Hepatocyte (in vitro differentiated cells): ENCODE results near the gene APOO. TPM values are rescaled to one million over a fixed set of nuclear protein-coding genes. Genes with fewer than 3 reads are reported as not detected.

Experiments used
- DNase-seq: peaks from one replicate; pipeline ENCODE4 v3.0.0-alpha.2; 2016; ENCODE audit warnings: low spot score
- H2AFZ ChIP-seq: fragments of 200-600 bp; sonication (generic); 2 replicates; pipeline ENCODE4 v1.6.0; 2016; ENCODE audit warnings: antibody characterized with exemption, mild to moderate bottlenecking
- H3K27ac ChIP-seq: fragments of 200-600 bp; sonication (generic); 2 replicates; pipeline ENCODE4 v1.5.1; 2016; ENCODE audit warnings: mild to moderate bottlenecking
- H3K27me3 ChIP-seq: fragments of 200-600 bp; sonication (generic); 2 replicates; pipeline ENCODE4 v1.6.1; 2016
- H3K36me3 ChIP-seq: fragments of 200-600 bp; sonication (generic); replicated peaks from 2 replicates; pipeline ENCODE4 v1.5.1; 2016; ENCODE audit warnings: low read depth; ENCODE audit not compliant: insufficient read depth
- H3K4me1 ChIP-seq: fragments of 200-600 bp; sonication (generic); 2 replicates; pipeline ENCODE4 v1.5.1; 2016; ENCODE audit warnings: mild to moderate bottlenecking, moderate library complexity; ENCODE audit not compliant: insufficient read depth
- H3K4me2 ChIP-seq: fragments of 200-600 bp; sonication (generic); 2 replicates; pipeline ENCODE4 v1.6.0; 2016
- H3K4me3 ChIP-seq: fragments of 200-600 bp; sonication (generic); 2 replicates; pipeline ENCODE4 v1.5.1; 2016; ENCODE audit warnings: mild to moderate bottlenecking
- H3K79me2 ChIP-seq: fragments of 200-600 bp; sonication (generic); 2 replicates; pipeline ENCODE4 v1.6.0; 2017; ENCODE audit warnings: mild to moderate bottlenecking
- H3K9me2 ChIP-seq: fragments of 200-600 bp; sonication (generic); replicated peaks from 2 replicates; pipeline ENCODE4 v1.6.0; 2017; ENCODE audit warnings: mild to moderate bottlenecking; ENCODE audit not compliant: insufficient read depth
- H3K9me3 ChIP-seq: fragments of 200-600 bp; sonication (generic); 2 replicates; pipeline ENCODE4 v1.5.1; 2016; ENCODE audit warnings: low read depth, mild to moderate bottlenecking
- H4K20me1 ChIP-seq: fragments of 200-600 bp; sonication (generic); 2 replicates; pipeline ENCODE4 v1.6.0; 2016; ENCODE audit warnings: mild to moderate bottlenecking; ENCODE audit not compliant: insufficient read depth, poor library complexity, severe bottlenecking
- CTCF ChIP-seq: fragments of 200-600 bp; sonication (generic); IDR thresholded peaks from 2 replicates; pipeline ENCODE4 v1.5.1; 2016; ENCODE audit warnings: antibody characterized with exemption, mild to moderate bottlenecking; ENCODE audit not compliant: poor library complexity
- EZH2 ChIP-seq: fragments of 200-600 bp; sonication (generic); IDR thresholded peaks from 2 replicates; pipeline ENCODE4 v1.6.1; 2016; ENCODE audit warnings: antibody characterized with exemption, mild to moderate bottlenecking, borderline replicate concordance
- EZH2phosphoT487 ChIP-seq: fragments of 200-600 bp; sonication (generic); IDR thresholded peaks from one replicate; pipeline ENCODE4 v1.6.1; 2018; ENCODE audit warnings: antibody characterized with exemption, mild to moderate bottlenecking, low read depth, moderate library complexity; ENCODE audit not compliant: unreplicated experiment, severe bottlenecking
- WGBS: methylation state at CpG from one replicate; pipeline ENCODE4 v1.1.6; 2016; ENCODE audit warnings: low lambda C conversion rate; ENCODE audit errors: missing lambda C conversion rate; 5-methylcytosine and 5-hydroxymethylcytosine counted together
- polyA plus RNA-seq: library from polyadenylated mRNA; unstranded; fragments of >200 nt; fragmentation: Nextera tagmentation; extraction: Ambion mirVana; gene quantifications from 2 replicates; pipeline ENCODE4 v1.2.1, GENCODE V29; 2016
- total RNA-seq: library from RNA; depleted of rRNA; stranded (reverse); fragments of >200 nt; gene quantifications from 2 replicates; pipeline ENCODE4 v1.2.3, GENCODE V29; 2014

APOO gene
- total and polyA plus RNA-seq, 2 experiments from 2014 or later = 27.0 to 45.1 TPM

GRCh38 chrX:23944234-23944633 is 36.5 kb upstream of the APOO start:
- 32% methylated on average over 1 of the region's 1 CpG for WGBS

GRCh38 chrX:23939203-23939602 is 31.5 kb upstream of the APOO start:
- no peaks in the 10 kb centered on the region for H3K4me1 ChIP-seq
- no peaks in the 10 kb centered on the region for H3K79me2 ChIP-seq
- no peaks in the 10 kb centered on the region for H3K27me3 ChIP-seq
- no peaks in the 10 kb centered on the region for H3K9me3 ChIP-seq
- no peak overlapping the region for H3K4me2 ChIP-seq
- H4K20me1 ChIP-seq = no peaks in the 10 kb centered on the region
- 63% methylated on average over 1 of the region's 1 CpG for WGBS
- H3K36me3 ChIP-seq = no peaks in the 10 kb centered on the region
- no peaks in the 10 kb centered on the region for H3K9me2 ChIP-seq
- no peak overlapping the region for H3K4me3 ChIP-seq
- no peak for TF ChIP-seq EZH2
- no peak for TF ChIP-seq CTCF
- TF ChIP-seq EZH2phosphoT487 = no peak
- DNase-seq = no peak
- H3K27ac ChIP-seq = no peak overlapping the region
- H2AFZ ChIP-seq = no peak overlapping the region

More at GRCh38 chrX:23944234-23944633, 36.5 kb upstream of the APOO start:
- TF ChIP-seq EZH2phosphoT487 (no peak), CTCF (no peak), EZH2 (no peak)
- H4K20me1 ChIP-seq = no peaks in the 10 kb centered on the region
- no peaks in the 10 kb centered on the region for H3K9me3 ChIP-seq
- no peaks in the 10 kb centered on the region for H3K9me2 ChIP-seq
- H2AFZ ChIP-seq = no peak overlapping the region
- no peaks in the 10 kb centered on the region for H3K4me1 ChIP-seq
- no peaks in the 10 kb centered on the region for H3K36me3 ChIP-seq
- H3K4me3 ChIP-seq = no peak overlapping the region
- no peaks in the 10 kb centered on the region for H3K27me3 ChIP-seq
- no peak for DNase-seq
- no peak overlapping the region for H3K27ac ChIP-seq
- H3K79me2 ChIP-seq = no peaks in the 10 kb centered on the region
- H3K4me2 ChIP-seq = no peak overlapping the region

GRCh38 chrX:23938690-23939089 is 31.0 kb upstream of the APOO start:
- TF ChIP-seq EZH2phosphoT487 = no peak
- no peak for TF ChIP-seq CTCF
- TF ChIP-seq EZH2 = no peak
- no peaks in the 10 kb centered on the region for H3K9me3 ChIP-seq
- no peak overlapping the region for H2AFZ ChIP-seq
- no peaks in the 10 kb centered on the region for H3K4me1 ChIP-seq
- no peaks in the 10 kb centered on the region for H3K79me2 ChIP-seq
- H3K4me2 ChIP-seq = no peak overlapping the region
- no peak overlapping the region for H3K27ac ChIP-seq
- H3K36me3 ChIP-seq = no peaks in the 10 kb centered on the region
- WGBS = 81% methylated on average over 1 of the region's 1 CpG
- H3K9me2 ChIP-seq = no peaks in the 10 kb centered on the region
- DNase-seq = no peak
- H3K27me3 ChIP-seq = no peaks in the 10 kb centered on the region
- H3K4me3 ChIP-seq = no peak overlapping the region
- no peaks in the 10 kb centered on the region for H4K20me1 ChIP-seq

- H3K4me1 ChIP-seq = no peaks in the 10 kb centered on the region
- WGBS = 75% methylated on average over 4 of the region's 4 CpGs
- H3K27me3 ChIP-seq = no peaks in the 10 kb centered on the region
- TF ChIP-seq EZH2 (no peak), EZH2phosphoT487 (no peak)
- H2AFZ ChIP-seq = no peak overlapping the region
- no peaks in the 10 kb centered on the region for H4K20me1 ChIP-seq
- no peaks in the 10 kb centered on the region for H3K9me2 ChIP-seq
- H3K9me3 ChIP-seq = no peaks in the 10 kb centered on the region
- no peaks in the 10 kb centered on the region for H3K36me3 ChIP-seq
- no peak for DNase-seq
- no peaks in the 10 kb centered on the region for H3K79me2 ChIP-seq
- H3K4me3 ChIP-seq = no peak overlapping the region
- H3K27ac ChIP-seq = no peak overlapping the region
- no peak overlapping the region for H3K4me2 ChIP-seq
Measured at GRCh38 chrX:23937100-23937499, 29.4 kb upstream of the APOO start.
